ENCODE results near the gene RNU6-9.

RNU6-9 gene

DNA sequence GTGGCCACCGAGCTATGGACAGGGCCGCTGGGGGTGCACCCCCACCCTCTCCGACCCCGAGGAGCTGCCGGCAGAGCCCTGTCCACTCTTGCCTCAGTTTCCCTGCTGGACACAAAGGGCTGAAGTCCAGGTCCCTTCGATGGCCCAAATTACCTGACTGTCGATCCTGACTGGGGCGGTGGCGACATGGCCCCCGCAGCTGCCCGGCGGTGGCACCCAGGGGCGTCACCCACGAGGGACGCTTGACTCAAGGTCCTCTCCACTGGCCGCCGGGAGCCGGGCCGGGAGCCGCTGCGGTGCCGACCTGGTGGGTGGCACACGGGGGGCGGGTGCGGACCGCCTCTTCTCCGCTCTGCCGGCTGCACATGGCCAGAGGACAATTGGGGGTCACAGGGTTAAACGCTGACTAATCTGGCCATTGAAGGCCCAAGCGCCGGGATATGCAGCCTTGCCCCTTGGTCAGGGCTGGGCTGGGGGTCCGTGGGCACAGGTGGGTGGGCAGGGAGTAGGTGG, 48.9 kb downstream of the RNU6-9 start:
- TF ChIP-seq, protein P1, sequence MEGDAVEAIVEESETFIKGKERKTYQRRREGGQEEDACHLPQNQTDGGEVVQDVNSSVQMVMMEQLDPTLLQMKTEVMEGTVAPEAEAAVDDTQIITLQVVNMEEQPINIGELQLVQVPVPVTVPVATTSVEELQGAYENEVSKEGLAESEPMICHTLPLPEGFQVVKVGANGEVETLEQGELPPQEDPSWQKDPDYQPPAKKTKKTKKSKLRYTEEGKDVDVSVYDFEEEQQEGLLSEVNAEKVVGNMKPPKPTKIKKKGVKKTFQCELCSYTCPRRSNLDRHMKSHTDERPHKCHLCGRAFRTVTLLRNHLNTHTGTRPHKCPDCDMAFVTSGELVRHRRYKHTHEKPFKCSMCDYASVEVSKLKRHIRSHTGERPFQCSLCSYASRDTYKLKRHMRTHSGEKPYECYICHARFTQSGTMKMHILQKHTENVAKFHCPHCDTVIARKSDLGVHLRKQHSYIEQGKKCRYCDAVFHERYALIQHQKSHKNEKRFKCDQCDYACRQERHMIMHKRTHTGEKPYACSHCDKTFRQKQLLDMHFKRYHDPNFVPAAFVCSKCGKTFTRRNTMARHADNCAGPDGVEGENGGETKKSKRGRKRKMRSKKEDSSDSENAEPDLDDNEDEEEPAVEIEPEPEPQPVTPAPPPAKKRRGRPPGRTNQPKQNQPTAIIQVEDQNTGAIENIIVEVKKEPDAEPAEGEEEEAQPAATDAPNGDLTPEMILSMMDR (IDR thresholded peaks at IDR 0.05; ENCODE audit: insufficient read depth, low read length, poor library complexity, severe bottlenecking) = no peak
- TF ChIP-seq EZH2phosphoT487 (conservative IDR thresholded peaks at IDR 0.05; ENCODE audit: low read length) = no peak
- H3K36me3 ChIP-seq (ENCODE audit: low read length) = no peaks in the 10 kb centered on the region
- H3K4me3 ChIP-seq (ENCODE audit: insufficient read depth, low read length, poor library complexity, severe bottlenecking) = no peak overlapping the region
- no peaks in the 10 kb centered on the region for H3F3A ChIP-seq (ENCODE audit: insufficient read depth)
- no peak overlapping the region for H3K27ac ChIP-seq (ENCODE audit: low read depth, low read length)
- H4K20me1 ChIP-seq (ENCODE audit: low read depth, low read length) = no peaks in the 10 kb centered on the region
- H3K4me2 ChIP-seq (ENCODE audit: low read depth, low read length, poor library complexity, severe bottlenecking) = no peak overlapping the region
- no peaks in the 10 kb centered on the region for H3K79me2 ChIP-seq (ENCODE audit: insufficient read depth, low read length)
- H3K9ac ChIP-seq (ENCODE audit: low read length) = no peak overlapping the region
- H3K9me3 ChIP-seq (ENCODE audit: insufficient read depth, low read length) = no peaks in the 10 kb centered on the region
- no peaks in the 10 kb centered on the region for H3K27me3 ChIP-seq (ENCODE audit: low read length)
- no peak overlapping the region for H2AFZ ChIP-seq (ENCODE audit: low read depth, low read length, severe bottlenecking)
- no peaks in the 10 kb centered on the region for H3K9me2 ChIP-seq (replicated peaks; ENCODE audit: insufficient read depth, low read length)
